Measurements from ENCODE around the gene GABBR2.

GABBR2 gene

GRCh38 chr9:98318041-98318790, 390.5 kb downstream of the GABBR2 start:
- DNase-seq (ENCODE audit: low read depth), result no peak

GRCh38 chr9:98317134-98317857, 391.4 kb downstream of the GABBR2 start:
- DNase-seq (ENCODE audit: low read depth), result no peak

- DNase-seq (ENCODE audit: low read depth), result no peak
Observed at GRCh38 chr9:98316445-98317133, 392.1 kb downstream of the GABBR2 start.

- peak; percentile 60 for DNase-seq (ENCODE audit: low read depth)
Observed at GRCh38 chr9:98315551-98316060, 393.1 kb downstream of the GABBR2 start.

- DNase-seq (ENCODE audit: low read depth), result no peak
Observed at GRCh38 chr9:98315067-98315453, 393.7 kb downstream of the GABBR2 start.

GRCh38 chr9:98314381-98315066, 394.2 kb downstream of the GABBR2 start:
- DNase-seq (ENCODE audit: low read depth), result no peak

GRCh38 chr9:98312365-98312764, 396.4 kb downstream of the GABBR2 start:
- DNase-seq (ENCODE audit: low read depth), result no peak

GRCh38 chr9:98311541-98311940, 397.2 kb downstream of the GABBR2 start:
- DNase-seq (ENCODE audit: low read depth), result no peak

- DNase-seq (ENCODE audit: low read depth), result no peak
Observed at GRCh38 chr9:98310752-98311392, 397.9 kb downstream of the GABBR2 start.

GRCh38 chr9:98306384-98307145, 402.2 kb downstream of the GABBR2 start:
- no peak for DNase-seq (ENCODE audit: low read depth)

- no peak for DNase-seq (ENCODE audit: low read depth)
Observed at GRCh38 chr9:98304381-98304780, 404.4 kb downstream of the GABBR2 start.

- DNase-seq (ENCODE audit: low read depth), result no peak
Observed at GRCh38 chr9:98303633-98304125, 405.1 kb downstream of the GABBR2 start.

GRCh38 chr9:98302938-98303632, 405.6 kb downstream of the GABBR2 start:
- no peak for DNase-seq (ENCODE audit: low read depth)

GRCh38 chr9:98302150-98302549, 406.6 kb downstream of the GABBR2 start:
- no peak for DNase-seq (ENCODE audit: low read depth)

- DNase-seq (ENCODE audit: low read depth), result no peak
Observed at GRCh38 chr9:98300611-98301010, 408.1 kb downstream of the GABBR2 start.

- no peak for DNase-seq (ENCODE audit: low read depth)
Observed at GRCh38 chr9:98298476-98298875, 410.3 kb downstream of the GABBR2 start.

GRCh38 chr9:98295824-98296223, 412.9 kb downstream of the GABBR2 start:
- no peak for DNase-seq (ENCODE audit: low read depth)

GRCh38 chr9:98291820-98292219, 416.9 kb downstream of the GABBR2 start:
- DNase-seq (ENCODE audit: low read depth), result no peak

GRCh38 chr9:98290411-98290810, 418.3 kb downstream of the GABBR2 start:
- no peak for DNase-seq (ENCODE audit: low read depth)

GRCh38 chr9:98289614-98290201, 419.0 kb downstream of the GABBR2 start:
- no peak for DNase-seq (ENCODE audit: low read depth)

All from stimulated activated CD8-positive, alpha-beta memory T cell treated with anti-CD3 and anti-CD28 coated beads, Interleukin-7, amount 100 ng/mL, for 24 hours (primary cell).